H1 (cell line): ENCODE data around the gene ATG5. TPM values are rescaled to one million over a fixed set of nuclear protein-coding genes. Genes with fewer than 3 reads are reported as not detected.

ENCODE experiments used
- CTCF ChIA-PET: fragments of 300-600 bp; sonication (Branson Sonifier 250); formaldehyde crosslinking; loops from one replicate; lab custom pipeline; 2021; ENCODE audit not compliant: partially characterized antibody; lab: Charles Lee
- POLR2A ChIA-PET: fragments of 300-600 bp; sonication (Branson Sonifier 250); formaldehyde crosslinking; loops from one replicate; lab custom pipeline; 2021; ENCODE audit warnings: inconsistent platforms; ENCODE audit not compliant: partially characterized antibody; lab: Charles Lee
- DNase-seq, 2 experiments: peaks; one replicate each; pipeline versions ENCODE4 v3.0.0 to v3.0.0-alpha.2; 2010 to 2022; ENCODE audit warnings: low spot score in 2 of 2, low read depth in 1 of 2, mixed read lengths in 1 of 2
- FAIRE-seq: peaks from 2 replicates; lab custom pipeline; 2011; peaks lifted over from hg19 to GRCh38; lab: Jason Lieb, UNC
- H2AFZ ChIP-seq: 2 replicates; pipeline ENCODE4 v1.8.1; 2012; ENCODE audit warnings: low read length, inconsistent platforms
- H2AK5ac ChIP-seq: 2 replicates; pipeline ENCODE4 v1.6.1; 2013; ENCODE audit warnings: low read depth, low read length
- H2BK120ac ChIP-seq: replicated peaks from 2 replicates; pipeline ENCODE3; 2013; ENCODE audit warnings: low read depth, low read length, inconsistent platforms
- H2BK12ac ChIP-seq: 2 replicates; pipeline ENCODE4 v1.6.1; 2013; ENCODE audit warnings: low read depth, low read length
- H2BK15ac ChIP-seq: 2 replicates; pipeline ENCODE4 v1.6.1; 2013; ENCODE audit warnings: low read length
- H2BK20ac ChIP-seq: 2 replicates; pipeline ENCODE4 v1.6.1; 2013; ENCODE audit warnings: low read length
- H2BK5ac ChIP-seq: 2 replicates; pipeline ENCODE4 v1.6.1; 2013; ENCODE audit warnings: low read depth, low read length
- H3K14ac ChIP-seq: 2 replicates; pipeline ENCODE4 v1.6.1; 2013; ENCODE audit warnings: inconsistent platforms; ENCODE audit not compliant: insufficient read length
- H3K18ac ChIP-seq: 2 replicates; pipeline ENCODE4 v1.6.1; 2013; ENCODE audit warnings: low read length; ENCODE audit errors: extremely low read depth
- H3K23ac ChIP-seq: 2 replicates; pipeline ENCODE4 v1.6.1; 2013; ENCODE audit warnings: inconsistent platforms; ENCODE audit not compliant: insufficient read length
- H3K23me2 ChIP-seq: 2 replicates; pipeline ENCODE4 v1.6.1; 2013; ENCODE audit warnings: low read depth, low read length
- H3K27ac ChIP-seq: 2 replicates; pipeline ENCODE4 v1.6.1; 2011; ENCODE audit warnings: low read depth, low read length, inconsistent platforms
- H3K27me3 ChIP-seq, 4 experiments: replicated peaks in 1 of 4; 1 replicate in 1 of 4; 2 replicates in 3 of 4; pipeline versions ENCODE4 v1.6.1 to v1.8.1; 2011 to 2013; ENCODE audit warnings: low read length in 3 of 4, mild to moderate bottlenecking in 3 of 4, inconsistent platforms in 2 of 4, mixed read lengths in 2 of 4, moderate library complexity in 1 of 4; ENCODE audit not compliant: control insufficient read depth in 3 of 4, insufficient read depth in 3 of 4; ENCODE audit errors: extremely low read depth in 1 of 4
- H3K36me3 ChIP-seq, 4 experiments: 2 replicates each; pipeline versions ENCODE4 v1.6.1 to v1.8.1; 2011 to 2013; ENCODE audit warnings: mild to moderate bottlenecking in 4 of 4, low read length in 3 of 4, moderate library complexity in 2 of 4, control low read depth in 1 of 4, inconsistent platforms in 1 of 4; ENCODE audit not compliant: insufficient read depth in 4 of 4, control insufficient read depth in 2 of 4
- H3K4ac ChIP-seq: replicated peaks from 2 replicates; pipeline ENCODE3; 2013; ENCODE audit warnings: low read length, low read depth, mixed read lengths, inconsistent platforms; ENCODE audit not compliant: insufficient read length
- H3K4me1 ChIP-seq, 4 experiments: replicated peaks in 1 of 4; 1 replicate in 1 of 4; 2 replicates in 3 of 4; pipeline versions ENCODE4 v1.6.1 to v1.8.1; 2011 to 2013; ENCODE audit warnings: low read length in 3 of 4, inconsistent platforms in 2 of 4, mixed read lengths in 1 of 4; ENCODE audit not compliant: insufficient read depth in 4 of 4, control insufficient read depth in 3 of 4
- H3K4me2 ChIP-seq, 2 experiments: 2 replicates each; pipeline versions ENCODE4 v1.6.1 to v1.8.1; 2011 to 2013; ENCODE audit warnings: low read depth in 2 of 2, low read length in 2 of 2, control low read depth in 1 of 2, inconsistent platforms in 1 of 2, mild to moderate bottlenecking in 1 of 2; ENCODE audit not compliant: insufficient read depth in 1 of 2
- H3K4me3 ChIP-seq, 4 experiments: fragments of 200-600, 300-600 bp in 1 of 4; sonication (generic), shearing (Covaris generic), sonication (Bioruptor Twin) in 1 of 4; 2 replicates each; pipeline versions ENCODE4 v1.5.1 to v1.8.1; 2011 to 2016; ENCODE audit warnings: low read length in 4 of 4, low read depth in 3 of 4, control low read depth in 2 of 4, inconsistent platforms in 2 of 4, mild to moderate bottlenecking in 2 of 4, mixed read lengths in 1 of 4, moderate library complexity in 1 of 4; ENCODE audit not compliant: insufficient read depth in 2 of 4; ENCODE audit errors: extremely low read depth in 1 of 4
- H3K56ac ChIP-seq: replicated peaks from 2 replicates; pipeline ENCODE3; 2013; ENCODE audit warnings: low read depth, mild to moderate bottlenecking, mixed read lengths, low read length, inconsistent platforms; ENCODE audit not compliant: insufficient read length
- H3K79me1 ChIP-seq: 2 replicates; pipeline ENCODE4 v1.6.1; 2013; ENCODE audit warnings: low read depth, low read length, control low read depth
- H3K79me2 ChIP-seq, 2 experiments: 2 replicates each; pipeline versions ENCODE4 v1.6.1 to v1.8.1; 2012 to 2013; ENCODE audit warnings: low read length in 2 of 2, mild to moderate bottlenecking in 2 of 2, inconsistent platforms in 1 of 2; ENCODE audit not compliant: insufficient read depth in 2 of 2, control insufficient read depth in 1 of 2
- H3K9ac ChIP-seq, 4 experiments: replicated peaks in 1 of 4; 1 replicate in 1 of 4; 2 replicates in 3 of 4; pipeline versions ENCODE4 v1.6.1 to v1.8.1; 2011 to 2013; ENCODE audit warnings: low read depth in 3 of 4, low read length in 3 of 4, control low read depth in 2 of 4, mild to moderate bottlenecking in 2 of 4, moderate library complexity in 2 of 4, inconsistent platforms in 1 of 4; ENCODE audit errors: extremely low read depth in 1 of 4
- H3K9me3 ChIP-seq, 2 experiments: 2 replicates each; pipeline versions ENCODE4 v1.6.1 to v1.8.1; 2012 to 2013; ENCODE audit warnings: mild to moderate bottlenecking in 2 of 2, moderate library complexity in 2 of 2, control low read depth in 1 of 2, inconsistent platforms in 1 of 2, low read depth in 1 of 2, low read length in 1 of 2, mixed read lengths in 1 of 2; ENCODE audit not compliant: insufficient read depth in 2 of 2
- H4K20me1 ChIP-seq, 2 experiments: replicated peaks in 1 of 2; 2 replicates each; pipeline versions ENCODE3 to v1.8.1; 2011 to 2013; ENCODE audit warnings: inconsistent platforms in 2 of 2, low read length in 2 of 2, mild to moderate bottlenecking in 1 of 2; ENCODE audit not compliant: insufficient read depth in 2 of 2, control insufficient read depth in 1 of 2
- H4K5ac ChIP-seq: 2 replicates; pipeline ENCODE4 v1.6.1; 2013; ENCODE audit warnings: low read length, low read depth, mixed read lengths, inconsistent platforms; ENCODE audit not compliant: insufficient read length
- H4K8ac ChIP-seq: 2 replicates; pipeline ENCODE4 v1.8.0; 2013; ENCODE audit warnings: mild to moderate bottlenecking, moderate library complexity, low read length, inconsistent platforms; ENCODE audit not compliant: insufficient read depth; ENCODE audit errors: extremely low read depth
- H4K91ac ChIP-seq: replicated peaks from 2 replicates; pipeline ENCODE3; 2013; ENCODE audit warnings: low read length, mixed read lengths, inconsistent platforms; ENCODE audit not compliant: insufficient read length
- CEBPB ChIP-seq: IDR thresholded peaks from 2 replicates; pipeline ENCODE4 v1.6.1; 2012; ENCODE audit warnings: low read depth, low read length
- EZH2 ChIP-seq: fragments of 200-600 bp; sonication (generic); IDR thresholded peaks from 2 replicates; pipeline ENCODE4 v1.7.1; 2012; ENCODE audit warnings: low read depth, mild to moderate bottlenecking, moderate library complexity, low read length, inconsistent platforms; ENCODE audit not compliant: severe bottlenecking
- WGBS, 2 experiments: shearing (Covaris generic) in 1 of 2; methylation state at CpG; one replicate each; pipeline versions ENCODE4 v1.1.6 to v1.1.7; 2013 to 2015; ENCODE audit warnings: low lambda C conversion rate in 2 of 2, mixed read lengths in 2 of 2, inconsistent platforms in 1 of 2, low coverage in 1 of 2, missing lambda C conversion rate in 1 of 2; ENCODE audit not compliant: insufficient replicate concordance in 2 of 2, insufficient coverage in 1 of 2, insufficient read length in 1 of 2; ENCODE audit errors: extremely low coverage in 1 of 2, missing lambda C conversion rate in 1 of 2; 5-methylcytosine and 5-hydroxymethylcytosine counted together
- polyA plus RNA-seq, 7 experiments: library from polyadenylated mRNA; depleted of rRNA in 3 of 7; stranded (reverse) in 5 of 7; unstranded in 2 of 7; fragments of >200 nt in 5 of 7; fragments of 200-250 nt in 2 of 7; gene quantifications; 1 replicate in 5 of 7; 2 replicates in 1 of 7; 4 replicates in 1 of 7; pipeline versions ENCODE4 v1.2.1 to v1.2.3, GENCODE V29; 2011 to 2013; ENCODE audit warnings: missing spikeins in 2 of 7, mixed read lengths in 2 of 7
- total RNA-seq: library from RNA; stranded (reverse); fragmentation: NEBNext Ultra II Directional; extraction: Animal tissue kit (Norgen Biotek cat#: 25700); gene quantifications from 2 replicates; pipeline ENCODE4 v1.2.1, GENCODE V29; 2021

ATG5 gene
- total and polyA plus RNA-seq, 2 of the 8 experiments (the other 6 are each of a cell fraction or from before 2014, with no cell fraction given) = 18.2 to 39.0 TPM

DNA sequence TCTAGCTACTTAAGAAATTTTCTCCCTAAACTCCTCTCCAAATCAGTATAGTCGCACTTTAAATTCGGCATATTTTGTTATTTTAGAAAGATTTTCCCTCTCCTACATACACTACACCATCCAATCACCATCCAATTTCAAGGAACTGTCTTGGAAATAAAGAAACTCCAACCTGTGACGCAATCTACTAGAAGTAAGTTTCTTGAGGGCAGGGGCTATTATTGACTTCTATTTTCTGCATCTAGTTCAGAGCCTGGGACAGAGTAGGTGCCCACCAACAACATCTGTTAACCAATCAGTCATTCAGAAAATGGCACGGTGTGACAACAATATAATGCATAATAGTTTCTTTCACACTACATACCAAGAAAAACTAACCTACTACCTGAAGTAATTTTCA lies 3.6 kb downstream of the ATG5 start:
- Histone ChIP-seq H3K79me2 (peaks cover 16 to 80% of the 10 kb centered on the region in 2 experiments), H4K20me1 (peaks cover 2 to 5% of the 10 kb centered on the region in 2 experiments)

More for the DNA sequence above, 3.6 kb downstream of the ATG5 start:
- Histone ChIP-seq H3K4me1 (peaks cover 0 to 6% (median 0%) of the 10 kb centered on the region in 4 experiments; a peak in 2 of 7 replicates), H2BK15ac (no peak overlapping the region), H2AFZ (no peak overlapping the region), H2BK12ac (no peak overlapping the region), H3K14ac (no peak overlapping the region), H3K9ac (no peak overlapping the region), H3K9me3 (no peaks in the 10 kb centered on the region), H4K8ac (no peak overlapping the region), H4K91ac (no peak overlapping the region), H3K56ac (no peak overlapping the region), H3K27me3 (no peaks in the 10 kb centered on the region), H3K18ac (no peak overlapping the region), H3K27ac (no peak overlapping the region), H2AK5ac (no peak overlapping the region), H3K4me2 (no peak overlapping the region), H3K36me3 (no peaks in the 10 kb centered on the region), H2BK20ac (no peak overlapping the region), H3K23me2 (no peaks in the 10 kb centered on the region; the same call in 1 of the 2 replicates), H3K79me1 (peaks cover 7% of the 10 kb centered on the region), H2BK120ac (no peak overlapping the region), H3K4me3 (no peak overlapping the region), H3K23ac (no peak overlapping the region), H3K4ac (no peak overlapping the region), H2BK5ac (no peak overlapping the region), H4K5ac (no peak overlapping the region)
- no peak for DNase-seq
- CTCF ChIA-PET = interaction anchor here (0.7 to 0.8 kb wide), 2 partner anchors 143 to 217 kb away, joined by 3 to 5 read pairs; no protein-coding TSS in a partner anchor
- POLR2A ChIA-PET = interaction anchor here (0.7 kb wide), 1 partner anchor 190 kb away, joined by 3 read pairs; no protein-coding TSS in a partner anchor
- WGBS, 2 experiments = 92% methylated on average over 4 of the region's 4 CpGs; no CpG with 5 or more reads in 1 of the 2 experiments
- FAIRE-seq = no peak
- TF ChIP-seq EZH2 (no peak), CEBPB (peak; percentile 38; the same call in 1 of the 2 replicates)
- TF ChIP-seq, all 59 proteins: peak for 1
